Neural cell (in vitro differentiated cells): ENCODE data around the gene ASB14. TPM values are rescaled to one million over a fixed set of nuclear protein-coding genes. Genes with fewer than 3 reads are reported as not detected.

Experiments used
- H2AFZ ChIP-seq: fragments of 200-600, 300-800 bp; sonication (generic), shearing (Covaris generic); 2 replicates; pipeline ENCODE4 v1.6.0; 2014; ENCODE audit warnings: low read depth, mild to moderate bottlenecking, antibody characterized with exemption, low read length, moderate library complexity
- H3F3A ChIP-seq: fragments of 200-600 bp; shearing (Covaris generic); 2 replicates; pipeline ENCODE4 v1.6.1; 2016; ENCODE audit warnings: mild to moderate bottlenecking, moderate library complexity, mixed read lengths, antibody characterized with exemption, low read length; ENCODE audit not compliant: insufficient read depth, poor library complexity, severe bottlenecking
- H3K27ac ChIP-seq: fragments of 200-600, 300-800 bp; sonication (generic), shearing (Covaris generic); 2 replicates; pipeline ENCODE4 v1.5.1; 2014; ENCODE audit warnings: mild to moderate bottlenecking, low read length, moderate library complexity
- H3K27me3 ChIP-seq: fragments of 300-800, 200-600 bp; sonication (generic), shearing (Covaris generic); 2 replicates; pipeline ENCODE4 v1.6.0; 2014; ENCODE audit warnings: mild to moderate bottlenecking, low read depth, low read length, moderate library complexity; ENCODE audit not compliant: insufficient read depth
- H3K36me3 ChIP-seq: fragments of 300-800, 200-600 bp; sonication (generic), shearing (Covaris generic); 2 replicates; pipeline ENCODE4 v1.5.1; 2014; ENCODE audit warnings: mild to moderate bottlenecking, antibody characterized with exemption, low read length, moderate library complexity; ENCODE audit not compliant: insufficient read depth
- H3K4me2 ChIP-seq: fragments of 300-800, 200-600 bp; sonication (generic), shearing (Covaris generic); 2 replicates; pipeline ENCODE4 v1.6.0; 2014; ENCODE audit warnings: mild to moderate bottlenecking, low read length
- H3K4me3 ChIP-seq: fragments of 300-800, 200-600 bp; sonication (generic), shearing (Covaris generic); 2 replicates; pipeline ENCODE4 v1.5.1; 2014; ENCODE audit warnings: mild to moderate bottlenecking, low read length, moderate library complexity
- H3K79me2 ChIP-seq: fragments of 200-600 bp; shearing (Covaris generic); replicated peaks from 2 replicates; pipeline ENCODE4 v1.6.0; 2014; ENCODE audit warnings: mild to moderate bottlenecking, low read length, moderate library complexity; ENCODE audit not compliant: insufficient read depth
- H3K9ac ChIP-seq: fragments of 300-800, 200-600 bp; sonication (generic), shearing (Covaris generic); 2 replicates; pipeline ENCODE4 v1.6.1; 2016; ENCODE audit warnings: mild to moderate bottlenecking, low read length, mixed read lengths
- H3K9me2 ChIP-seq: fragments of 200-600 bp; shearing (Covaris generic); 2 replicates; pipeline ENCODE4 v1.6.1; 2016; ENCODE audit warnings: mild to moderate bottlenecking, low read length, mixed read lengths; ENCODE audit not compliant: insufficient read depth
- H3K9me3 ChIP-seq: fragments of 200-600, 300-800 bp; sonication (generic), shearing (Covaris generic); 2 replicates; pipeline ENCODE4 v1.6.1; 2016; ENCODE audit warnings: mild to moderate bottlenecking, mixed run types, low read length, moderate library complexity, mixed read lengths
- H4K20me1 ChIP-seq: fragments of 200-600 bp; shearing (Covaris generic); 2 replicates; pipeline ENCODE4 v1.6.1; 2016; ENCODE audit warnings: mild to moderate bottlenecking, mixed run types; ENCODE audit not compliant: insufficient read depth
- EP300 ChIP-seq: fragments of 450-650 bp; conservative IDR thresholded peaks from 2 replicates; pipeline ENCODE4 v1.6.1; 2014; ENCODE audit warnings: antibody characterized with exemption, mild to moderate bottlenecking, moderate library complexity; ENCODE audit not compliant: poor library complexity, severe bottlenecking
- EZH2 ChIP-seq: fragments of 200-600, 300-800 bp; shearing (Covaris generic), sonication (generic); IDR thresholded peaks from 2 replicates; pipeline ENCODE4 v1.6.1; 2014; ENCODE audit warnings: antibody characterized with exemption, low read length, borderline replicate concordance, mild to moderate bottlenecking; ENCODE audit not compliant: insufficient read depth, poor library complexity, severe bottlenecking
- MXI1 ChIP-seq: fragments of 450-650 bp; conservative IDR thresholded peaks from 2 replicates; pipeline ENCODE4 v1.6.1; 2014; ENCODE audit warnings: antibody characterized with exemption, mild to moderate bottlenecking; ENCODE audit not compliant: poor library complexity, severe bottlenecking
- POLR2AphosphoS5 ChIP-seq: IDR thresholded peaks from 2 replicates; pipeline ENCODE4 v1.6.1; 2012
- RAD21 ChIP-seq: fragments of 450-650 bp; conservative IDR thresholded peaks from 2 replicates; pipeline ENCODE4 v1.6.1; 2014; ENCODE audit warnings: antibody characterized with exemption, mild to moderate bottlenecking, moderate library complexity
- SMC3 ChIP-seq: fragments of 450-650 bp; conservative IDR thresholded peaks from 2 replicates; pipeline ENCODE4 v1.6.1; 2014; ENCODE audit warnings: antibody characterized with exemption, mild to moderate bottlenecking, moderate library complexity; ENCODE audit not compliant: poor library complexity
- TAF1 ChIP-seq: IDR thresholded peaks from 2 replicates; pipeline ENCODE4 v1.6.1; 2012; ENCODE audit warnings: low read depth
- polyA plus RNA-seq: library from polyadenylated mRNA; depleted of rRNA; stranded (reverse); fragments of >200 nt; gene quantifications from 2 replicates; pipeline ENCODE4 v1.2.3, GENCODE V29; 2014
- TF ChIP-seq, protein P1 (sequence below): IDR thresholded peaks from 2 replicates; pipeline ENCODE4 v1.6.1; 2012; ENCODE audit warnings: borderline replicate concordance
- TF ChIP-seq, protein P2 (sequence below): fragments of 450-650 bp; IDR thresholded peaks from 2 replicates; pipeline ENCODE4 v1.5.1; 2014; ENCODE audit warnings: antibody characterized with exemption, mild to moderate bottlenecking, moderate library complexity; ENCODE audit not compliant: poor library complexity, severe bottlenecking

The ASB14 gene
- polyA plus RNA-seq, 1 donor from 2014 or later, result 0.51 TPM

DNA sequence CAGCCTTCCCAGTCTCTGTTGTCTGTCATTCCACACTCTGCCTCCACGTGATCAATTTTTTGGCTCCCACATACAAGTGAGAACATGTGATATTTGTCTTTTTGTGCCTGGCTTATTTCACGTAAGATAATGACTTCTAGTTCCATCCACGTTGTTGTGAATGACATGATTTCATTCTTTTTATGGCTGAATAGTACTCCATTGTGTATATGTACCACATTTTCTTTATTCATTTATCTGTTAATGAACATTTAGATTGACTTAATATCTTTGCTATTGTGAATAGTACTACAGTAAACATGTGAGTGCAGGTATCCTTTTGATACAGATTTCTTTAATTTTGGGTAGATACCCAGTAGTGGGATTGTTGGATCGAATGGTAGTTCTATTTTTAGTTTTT is 31.4 kb downstream of the ASB14 start:
- no peaks in the 10 kb centered on the region for H3K79me2 ChIP-seq
- H3K9me3 ChIP-seq, result no peaks in the 10 kb centered on the region
- H4K20me1 ChIP-seq, result no peaks in the 10 kb centered on the region
- H3F3A ChIP-seq, result no peaks in the 10 kb centered on the region
- H3K9ac ChIP-seq, result no peak overlapping the region
- no peak overlapping the region for H2AFZ ChIP-seq
- no peak overlapping the region for H3K4me3 ChIP-seq
- no peak overlapping the region for H3K4me2 ChIP-seq
- H3K27me3 ChIP-seq, result no peaks in the 10 kb centered on the region
- no peaks in the 10 kb centered on the region for H3K9me2 ChIP-seq
- no peak overlapping the region for H3K27ac ChIP-seq
- peaks cover 25% of the 10 kb centered on the region for H3K36me3 ChIP-seq
- TF ChIP-seq RAD21, result no peak
- TF ChIP-seq MXI1, result no peak
- TF ChIP-seq TAF1, result no peak
- TF ChIP-seq POLR2AphosphoS5, result no peak
- TF ChIP-seq, protein P1, sequence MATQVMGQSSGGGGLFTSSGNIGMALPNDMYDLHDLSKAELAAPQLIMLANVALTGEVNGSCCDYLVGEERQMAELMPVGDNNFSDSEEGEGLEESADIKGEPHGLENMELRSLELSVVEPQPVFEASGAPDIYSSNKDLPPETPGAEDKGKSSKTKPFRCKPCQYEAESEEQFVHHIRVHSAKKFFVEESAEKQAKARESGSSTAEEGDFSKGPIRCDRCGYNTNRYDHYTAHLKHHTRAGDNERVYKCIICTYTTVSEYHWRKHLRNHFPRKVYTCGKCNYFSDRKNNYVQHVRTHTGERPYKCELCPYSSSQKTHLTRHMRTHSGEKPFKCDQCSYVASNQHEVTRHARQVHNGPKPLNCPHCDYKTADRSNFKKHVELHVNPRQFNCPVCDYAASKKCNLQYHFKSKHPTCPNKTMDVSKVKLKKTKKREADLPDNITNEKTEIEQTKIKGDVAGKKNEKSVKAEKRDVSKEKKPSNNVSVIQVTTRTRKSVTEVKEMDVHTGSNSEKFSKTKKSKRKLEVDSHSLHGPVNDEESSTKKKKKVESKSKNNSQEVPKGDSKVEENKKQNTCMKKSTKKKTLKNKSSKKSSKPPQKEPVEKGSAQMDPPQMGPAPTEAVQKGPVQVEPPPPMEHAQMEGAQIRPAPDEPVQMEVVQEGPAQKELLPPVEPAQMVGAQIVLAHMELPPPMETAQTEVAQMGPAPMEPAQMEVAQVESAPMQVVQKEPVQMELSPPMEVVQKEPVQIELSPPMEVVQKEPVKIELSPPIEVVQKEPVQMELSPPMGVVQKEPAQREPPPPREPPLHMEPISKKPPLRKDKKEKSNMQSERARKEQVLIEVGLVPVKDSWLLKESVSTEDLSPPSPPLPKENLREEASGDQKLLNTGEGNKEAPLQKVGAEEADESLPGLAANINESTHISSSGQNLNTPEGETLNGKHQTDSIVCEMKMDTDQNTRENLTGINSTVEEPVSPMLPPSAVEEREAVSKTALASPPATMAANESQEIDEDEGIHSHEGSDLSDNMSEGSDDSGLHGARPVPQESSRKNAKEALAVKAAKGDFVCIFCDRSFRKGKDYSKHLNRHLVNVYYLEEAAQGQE, result no peak
- no peak for TF ChIP-seq EZH2
- no peak for TF ChIP-seq EP300
- no peak for TF ChIP-seq SMC3
- TF ChIP-seq, protein P2, sequence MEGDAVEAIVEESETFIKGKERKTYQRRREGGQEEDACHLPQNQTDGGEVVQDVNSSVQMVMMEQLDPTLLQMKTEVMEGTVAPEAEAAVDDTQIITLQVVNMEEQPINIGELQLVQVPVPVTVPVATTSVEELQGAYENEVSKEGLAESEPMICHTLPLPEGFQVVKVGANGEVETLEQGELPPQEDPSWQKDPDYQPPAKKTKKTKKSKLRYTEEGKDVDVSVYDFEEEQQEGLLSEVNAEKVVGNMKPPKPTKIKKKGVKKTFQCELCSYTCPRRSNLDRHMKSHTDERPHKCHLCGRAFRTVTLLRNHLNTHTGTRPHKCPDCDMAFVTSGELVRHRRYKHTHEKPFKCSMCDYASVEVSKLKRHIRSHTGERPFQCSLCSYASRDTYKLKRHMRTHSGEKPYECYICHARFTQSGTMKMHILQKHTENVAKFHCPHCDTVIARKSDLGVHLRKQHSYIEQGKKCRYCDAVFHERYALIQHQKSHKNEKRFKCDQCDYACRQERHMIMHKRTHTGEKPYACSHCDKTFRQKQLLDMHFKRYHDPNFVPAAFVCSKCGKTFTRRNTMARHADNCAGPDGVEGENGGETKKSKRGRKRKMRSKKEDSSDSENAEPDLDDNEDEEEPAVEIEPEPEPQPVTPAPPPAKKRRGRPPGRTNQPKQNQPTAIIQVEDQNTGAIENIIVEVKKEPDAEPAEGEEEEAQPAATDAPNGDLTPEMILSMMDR, result no peak

DNA sequence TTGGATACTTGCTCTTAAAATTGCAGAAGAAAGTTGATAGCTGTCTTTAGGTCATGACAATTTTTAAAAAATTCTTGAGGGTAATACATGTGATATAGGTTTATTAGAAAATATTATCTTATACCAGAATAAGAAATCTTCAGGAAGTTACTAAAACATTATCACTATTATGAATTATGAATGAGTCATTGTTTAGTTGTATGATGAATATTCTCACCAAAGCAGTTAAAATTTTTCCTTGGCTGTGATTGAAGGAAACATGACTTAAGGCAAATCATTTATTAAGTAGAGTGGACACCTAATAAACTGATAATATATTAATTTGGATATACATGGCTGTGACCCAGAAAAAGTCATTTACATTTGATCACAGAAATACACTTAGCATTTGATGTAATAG is 34.8 kb downstream of the ASB14 start:
- Histone ChIP-seq H2AFZ (no peak overlapping the region), H3K36me3 (peaks cover 25% of the 10 kb centered on the region), H3K9me2 (no peaks in the 10 kb centered on the region), H3K9me3 (no peaks in the 10 kb centered on the region), H3K4me2 (no peak overlapping the region), H3K9ac (no peak overlapping the region), H3K27me3 (no peaks in the 10 kb centered on the region), H3K4me3 (no peak overlapping the region), H3F3A (no peaks in the 10 kb centered on the region), H3K79me2 (no peaks in the 10 kb centered on the region), H4K20me1 (no peaks in the 10 kb centered on the region), H3K27ac (no peak overlapping the region)
- TF ChIP-seq POLR2AphosphoS5, result no peak
- TF ChIP-seq, protein P2, result no peak
- TF ChIP-seq SMC3, result no peak
- no peak for TF ChIP-seq EZH2
- TF ChIP-seq EP300, result no peak
- no peak for TF ChIP-seq RAD21
- TF ChIP-seq MXI1, result no peak
- TF ChIP-seq, protein P1, result no peak
- no peak for TF ChIP-seq TAF1
